Subcutaneous adipose tissue (tissue), 4 donors: ENCODE measurements around the gene CIT. TPM values are rescaled to one million over a fixed set of nuclear protein-coding genes. Genes with fewer than 3 reads are reported as not detected.

Experiments
- total RNA-seq, 4 donors: library from RNA; depleted of rRNA; stranded (reverse); fragments of >200 nt; gene quantifications; one replicate each; pipeline ENCODE4 v1.1.0, GENCODE V29; 2016
- TF ChIP-seq, protein P1 (sequence below): fragments of 450-650 bp; IDR thresholded peaks from one replicate; pipeline ENCODE4 v1.5.1; 2016; ENCODE audit warnings: low read depth, mild to moderate bottlenecking, control low read depth, antibody characterized with exemption, moderate library complexity

CIT gene, protein sequence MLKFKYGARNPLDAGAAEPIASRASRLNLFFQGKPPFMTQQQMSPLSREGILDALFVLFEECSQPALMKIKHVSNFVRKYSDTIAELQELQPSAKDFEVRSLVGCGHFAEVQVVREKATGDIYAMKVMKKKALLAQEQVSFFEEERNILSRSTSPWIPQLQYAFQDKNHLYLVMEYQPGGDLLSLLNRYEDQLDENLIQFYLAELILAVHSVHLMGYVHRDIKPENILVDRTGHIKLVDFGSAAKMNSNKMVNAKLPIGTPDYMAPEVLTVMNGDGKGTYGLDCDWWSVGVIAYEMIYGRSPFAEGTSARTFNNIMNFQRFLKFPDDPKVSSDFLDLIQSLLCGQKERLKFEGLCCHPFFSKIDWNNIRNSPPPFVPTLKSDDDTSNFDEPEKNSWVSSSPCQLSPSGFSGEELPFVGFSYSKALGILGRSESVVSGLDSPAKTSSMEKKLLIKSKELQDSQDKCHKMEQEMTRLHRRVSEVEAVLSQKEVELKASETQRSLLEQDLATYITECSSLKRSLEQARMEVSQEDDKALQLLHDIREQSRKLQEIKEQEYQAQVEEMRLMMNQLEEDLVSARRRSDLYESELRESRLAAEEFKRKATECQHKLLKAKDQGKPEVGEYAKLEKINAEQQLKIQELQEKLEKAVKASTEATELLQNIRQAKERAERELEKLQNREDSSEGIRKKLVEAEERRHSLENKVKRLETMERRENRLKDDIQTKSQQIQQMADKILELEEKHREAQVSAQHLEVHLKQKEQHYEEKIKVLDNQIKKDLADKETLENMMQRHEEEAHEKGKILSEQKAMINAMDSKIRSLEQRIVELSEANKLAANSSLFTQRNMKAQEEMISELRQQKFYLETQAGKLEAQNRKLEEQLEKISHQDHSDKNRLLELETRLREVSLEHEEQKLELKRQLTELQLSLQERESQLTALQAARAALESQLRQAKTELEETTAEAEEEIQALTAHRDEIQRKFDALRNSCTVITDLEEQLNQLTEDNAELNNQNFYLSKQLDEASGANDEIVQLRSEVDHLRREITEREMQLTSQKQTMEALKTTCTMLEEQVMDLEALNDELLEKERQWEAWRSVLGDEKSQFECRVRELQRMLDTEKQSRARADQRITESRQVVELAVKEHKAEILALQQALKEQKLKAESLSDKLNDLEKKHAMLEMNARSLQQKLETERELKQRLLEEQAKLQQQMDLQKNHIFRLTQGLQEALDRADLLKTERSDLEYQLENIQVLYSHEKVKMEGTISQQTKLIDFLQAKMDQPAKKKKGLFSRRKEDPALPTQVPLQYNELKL (N-terminal part only)
- 1 to 10 TPM; 1.3 to 5.3 (median 5.1) TPM for total RNA-seq

DNA sequence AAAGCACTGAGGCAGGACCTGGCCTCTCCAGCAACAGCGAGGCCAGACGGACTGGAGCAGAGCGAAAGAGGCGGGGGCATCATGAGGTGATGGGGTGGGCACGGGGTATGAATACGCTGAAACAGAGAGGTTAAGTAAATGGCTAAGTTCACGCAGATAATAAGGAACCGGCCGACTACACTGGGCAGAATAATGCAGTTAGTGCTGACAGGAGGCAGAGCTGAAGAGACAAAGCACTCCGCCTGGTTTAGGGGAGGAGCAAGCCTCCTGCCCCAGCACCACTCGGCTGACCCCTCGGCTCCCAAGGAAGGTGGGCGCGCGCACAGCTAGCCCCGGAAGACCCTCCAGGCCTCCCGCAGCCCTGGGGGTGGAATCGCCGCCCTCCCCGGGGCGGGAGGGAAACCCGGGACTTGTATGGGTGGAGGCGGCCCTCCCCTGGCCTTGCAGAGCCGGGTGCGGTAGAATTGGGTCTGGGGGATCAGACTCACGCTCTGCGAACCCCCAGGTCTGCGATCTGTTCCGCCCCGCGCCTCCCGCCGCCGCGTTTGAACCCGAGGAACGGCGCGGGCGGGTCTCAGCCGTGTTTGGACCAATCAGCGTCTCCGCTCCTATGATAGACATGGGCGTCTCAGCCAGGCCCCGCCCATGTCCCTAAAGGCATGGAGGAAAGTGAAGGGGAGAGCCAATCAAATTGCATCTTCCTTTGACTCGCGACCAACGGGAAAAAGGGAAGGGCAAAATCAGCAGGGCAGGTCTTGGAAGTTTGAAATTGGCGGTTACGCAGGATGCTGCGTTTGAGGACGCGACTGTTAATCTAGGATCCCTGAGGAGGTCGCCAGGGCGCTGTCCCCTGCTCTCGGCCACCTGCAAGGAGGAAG lies at the start of gene CIT:
Gene CIT, minus strand, starts transcription at position 560 of the 878 bp plus-strand sequence. CDS start 1,152 bp downstream, outside the sequence.
- TF ChIP-seq, protein P1, sequence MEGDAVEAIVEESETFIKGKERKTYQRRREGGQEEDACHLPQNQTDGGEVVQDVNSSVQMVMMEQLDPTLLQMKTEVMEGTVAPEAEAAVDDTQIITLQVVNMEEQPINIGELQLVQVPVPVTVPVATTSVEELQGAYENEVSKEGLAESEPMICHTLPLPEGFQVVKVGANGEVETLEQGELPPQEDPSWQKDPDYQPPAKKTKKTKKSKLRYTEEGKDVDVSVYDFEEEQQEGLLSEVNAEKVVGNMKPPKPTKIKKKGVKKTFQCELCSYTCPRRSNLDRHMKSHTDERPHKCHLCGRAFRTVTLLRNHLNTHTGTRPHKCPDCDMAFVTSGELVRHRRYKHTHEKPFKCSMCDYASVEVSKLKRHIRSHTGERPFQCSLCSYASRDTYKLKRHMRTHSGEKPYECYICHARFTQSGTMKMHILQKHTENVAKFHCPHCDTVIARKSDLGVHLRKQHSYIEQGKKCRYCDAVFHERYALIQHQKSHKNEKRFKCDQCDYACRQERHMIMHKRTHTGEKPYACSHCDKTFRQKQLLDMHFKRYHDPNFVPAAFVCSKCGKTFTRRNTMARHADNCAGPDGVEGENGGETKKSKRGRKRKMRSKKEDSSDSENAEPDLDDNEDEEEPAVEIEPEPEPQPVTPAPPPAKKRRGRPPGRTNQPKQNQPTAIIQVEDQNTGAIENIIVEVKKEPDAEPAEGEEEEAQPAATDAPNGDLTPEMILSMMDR: no peak

DNA sequence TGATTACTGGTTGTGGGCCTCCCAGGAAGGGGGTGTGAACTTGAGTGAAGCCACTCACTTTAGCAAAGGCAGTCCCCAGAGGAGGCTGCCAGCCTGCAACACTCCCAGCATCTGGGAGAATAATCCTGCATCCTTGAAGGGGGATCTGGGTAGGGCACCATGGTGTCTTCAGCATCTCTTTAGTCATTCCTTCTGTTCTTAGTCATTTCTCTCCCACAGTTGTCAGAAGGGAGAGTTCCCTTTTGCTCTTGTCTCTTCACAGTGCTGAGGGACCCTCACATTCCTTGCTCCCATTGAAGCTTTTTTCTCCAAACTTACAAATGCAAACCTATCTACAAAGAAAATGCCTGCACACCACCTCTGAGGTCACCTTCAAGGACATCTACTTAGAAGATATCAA lies 48.1 kb upstream of the CIT start:
- TF ChIP-seq, protein P1: no peak

DNA sequence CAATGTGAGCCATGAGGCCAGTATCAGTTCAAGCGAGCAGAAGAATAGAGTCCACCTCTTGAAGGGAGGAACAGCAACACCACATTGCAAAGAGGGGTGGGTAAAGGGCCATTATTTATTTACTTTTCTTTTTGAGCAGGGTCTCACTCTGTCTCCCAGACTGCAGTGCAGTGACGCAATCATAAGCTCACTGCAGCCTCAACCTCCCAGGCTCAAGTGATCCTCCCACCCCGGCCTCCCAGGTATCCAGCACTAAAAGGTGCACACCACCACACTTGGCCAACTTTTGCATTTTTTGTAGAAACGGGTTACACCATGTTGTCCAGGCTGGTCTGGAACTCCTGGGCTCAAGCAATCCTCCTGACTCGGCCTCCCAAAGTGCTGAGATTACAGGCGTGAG lies 42.9 kb upstream of the CIT start:
- TF ChIP-seq, protein P1: no peak

DNA sequence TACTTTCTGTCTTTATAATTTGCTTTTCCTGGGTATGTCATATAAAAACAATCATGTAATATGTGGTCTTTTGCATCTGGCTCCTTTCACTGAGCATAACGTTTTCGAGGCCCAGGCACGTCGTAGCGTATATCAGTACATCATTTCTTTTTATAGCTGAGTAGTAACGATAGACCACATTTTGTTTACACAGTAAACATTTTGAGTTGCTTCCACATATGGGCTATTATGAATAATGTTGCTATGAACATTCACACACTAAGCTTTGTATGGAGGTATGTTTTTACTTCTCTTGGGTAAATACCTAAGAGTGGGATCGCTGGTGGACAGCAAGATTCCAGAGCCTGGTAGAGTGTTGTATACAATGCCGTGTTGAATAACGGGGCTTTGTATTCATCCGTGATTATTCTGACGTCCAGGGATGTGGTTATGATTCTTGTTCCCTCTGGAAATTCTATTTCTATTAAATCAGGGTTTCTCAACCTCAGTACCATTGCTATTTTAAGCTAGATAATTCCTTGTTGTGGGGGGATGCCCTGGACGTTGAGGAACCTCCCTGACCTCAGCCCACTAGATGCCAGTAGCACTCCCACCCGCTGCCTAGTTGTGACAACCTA lies 38.9 kb upstream of the CIT start:
- TF ChIP-seq, protein P1: no peak

- TF ChIP-seq, protein P1: no peak
These were observed 37.5 kb upstream of the CIT start for GRCh38 chr12:119914666-119915065.
